ENCODE results near the gene ZFYVE9. TPM values are rescaled to one million over a fixed set of nuclear protein-coding genes. Genes with fewer than 3 reads are reported as not detected.

The ZFYVE9 gene
- total RNA-seq, 1 experiment from 2014 or later: 18.0 TPM

DNA sequence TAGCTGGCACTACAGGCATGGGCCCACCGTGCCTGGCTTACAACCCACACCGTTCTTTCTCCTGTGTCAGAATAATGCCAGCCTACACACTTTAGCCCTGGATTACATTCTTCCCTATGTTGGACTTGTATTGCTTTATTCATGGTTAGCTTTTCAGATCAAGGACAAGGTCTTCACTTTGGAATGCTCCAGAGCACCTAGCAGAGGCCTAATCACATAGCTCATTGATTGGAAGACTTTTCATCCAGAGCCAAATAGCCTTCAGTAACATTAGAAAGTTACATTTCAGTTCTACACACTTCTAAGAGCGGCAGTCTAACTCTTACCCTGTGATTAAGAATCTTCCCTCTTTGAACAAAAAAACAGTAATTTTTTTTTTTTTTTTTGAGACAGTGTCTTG, 29.4 kb upstream of the ZFYVE9 start:
- Histone ChIP-seq H3K9me3 (ENCODE audit: control insufficient read depth, insufficient read depth, low read depth, low read length) (no peaks in the 10 kb centered on the region), H3K4me1 (ENCODE audit: control insufficient read depth, insufficient read depth, low read length) (no peaks in the 10 kb centered on the region), H3K27me3 (ENCODE audit: control insufficient read depth, insufficient read depth, low read length) (peaks cover 3% of the 10 kb centered on the region; the same call in 1 of the 2 replicates), H3K27ac (ENCODE audit: low read length) (no peak overlapping the region), H3K4me3 (ENCODE audit: low read depth in 2 of 2, low read length in 2 of 2) (no peak overlapping the region), H3K36me3 (ENCODE audit: control insufficient read depth, insufficient read depth, low read length) (no peaks in the 10 kb centered on the region)
- TF ChIP-seq, protein P1, sequence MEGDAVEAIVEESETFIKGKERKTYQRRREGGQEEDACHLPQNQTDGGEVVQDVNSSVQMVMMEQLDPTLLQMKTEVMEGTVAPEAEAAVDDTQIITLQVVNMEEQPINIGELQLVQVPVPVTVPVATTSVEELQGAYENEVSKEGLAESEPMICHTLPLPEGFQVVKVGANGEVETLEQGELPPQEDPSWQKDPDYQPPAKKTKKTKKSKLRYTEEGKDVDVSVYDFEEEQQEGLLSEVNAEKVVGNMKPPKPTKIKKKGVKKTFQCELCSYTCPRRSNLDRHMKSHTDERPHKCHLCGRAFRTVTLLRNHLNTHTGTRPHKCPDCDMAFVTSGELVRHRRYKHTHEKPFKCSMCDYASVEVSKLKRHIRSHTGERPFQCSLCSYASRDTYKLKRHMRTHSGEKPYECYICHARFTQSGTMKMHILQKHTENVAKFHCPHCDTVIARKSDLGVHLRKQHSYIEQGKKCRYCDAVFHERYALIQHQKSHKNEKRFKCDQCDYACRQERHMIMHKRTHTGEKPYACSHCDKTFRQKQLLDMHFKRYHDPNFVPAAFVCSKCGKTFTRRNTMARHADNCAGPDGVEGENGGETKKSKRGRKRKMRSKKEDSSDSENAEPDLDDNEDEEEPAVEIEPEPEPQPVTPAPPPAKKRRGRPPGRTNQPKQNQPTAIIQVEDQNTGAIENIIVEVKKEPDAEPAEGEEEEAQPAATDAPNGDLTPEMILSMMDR (IDR thresholded peaks at IDR 0.05): no peak
- no peak for TF ChIP-seq TCF7L2 (IDR thresholded peaks at IDR 0.05; ENCODE audit: low read depth, low read length)
- no peak for TF ChIP-seq SIN3A (IDR thresholded peaks at IDR 0.05; ENCODE audit: borderline replicate concordance, insufficient read depth, low read depth, low read length)
- TF ChIP-seq POLR2AphosphoS5 (IDR thresholded peaks at IDR 0.05; ENCODE audit: low read depth, low read length): no peak
- TF ChIP-seq, protein P2, sequence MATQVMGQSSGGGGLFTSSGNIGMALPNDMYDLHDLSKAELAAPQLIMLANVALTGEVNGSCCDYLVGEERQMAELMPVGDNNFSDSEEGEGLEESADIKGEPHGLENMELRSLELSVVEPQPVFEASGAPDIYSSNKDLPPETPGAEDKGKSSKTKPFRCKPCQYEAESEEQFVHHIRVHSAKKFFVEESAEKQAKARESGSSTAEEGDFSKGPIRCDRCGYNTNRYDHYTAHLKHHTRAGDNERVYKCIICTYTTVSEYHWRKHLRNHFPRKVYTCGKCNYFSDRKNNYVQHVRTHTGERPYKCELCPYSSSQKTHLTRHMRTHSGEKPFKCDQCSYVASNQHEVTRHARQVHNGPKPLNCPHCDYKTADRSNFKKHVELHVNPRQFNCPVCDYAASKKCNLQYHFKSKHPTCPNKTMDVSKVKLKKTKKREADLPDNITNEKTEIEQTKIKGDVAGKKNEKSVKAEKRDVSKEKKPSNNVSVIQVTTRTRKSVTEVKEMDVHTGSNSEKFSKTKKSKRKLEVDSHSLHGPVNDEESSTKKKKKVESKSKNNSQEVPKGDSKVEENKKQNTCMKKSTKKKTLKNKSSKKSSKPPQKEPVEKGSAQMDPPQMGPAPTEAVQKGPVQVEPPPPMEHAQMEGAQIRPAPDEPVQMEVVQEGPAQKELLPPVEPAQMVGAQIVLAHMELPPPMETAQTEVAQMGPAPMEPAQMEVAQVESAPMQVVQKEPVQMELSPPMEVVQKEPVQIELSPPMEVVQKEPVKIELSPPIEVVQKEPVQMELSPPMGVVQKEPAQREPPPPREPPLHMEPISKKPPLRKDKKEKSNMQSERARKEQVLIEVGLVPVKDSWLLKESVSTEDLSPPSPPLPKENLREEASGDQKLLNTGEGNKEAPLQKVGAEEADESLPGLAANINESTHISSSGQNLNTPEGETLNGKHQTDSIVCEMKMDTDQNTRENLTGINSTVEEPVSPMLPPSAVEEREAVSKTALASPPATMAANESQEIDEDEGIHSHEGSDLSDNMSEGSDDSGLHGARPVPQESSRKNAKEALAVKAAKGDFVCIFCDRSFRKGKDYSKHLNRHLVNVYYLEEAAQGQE (IDR thresholded peaks at IDR 0.05; ENCODE audit: insufficient read depth in 1 of 2, low read depth in 2 of 2, low read length in 1 of 2): no peak
- ChIA-PET POLR2A (interaction anchor here (0.7 kb wide), 1 partner anchor 292 kb away, joined by 8 read pairs; the partner anchor contains the start of gene PRPF38A), CTCF (no interaction called here)
- ATAC-seq: no peak
- in situ Hi-C loops (cut with HindIII; ENCODE audit: low pct_unique_long_range_greater_than_20kb, low sequenced_read_pairs) (no loop called here), intact Hi-C loops (cut with micrococcal nuclease; ENCODE audit: unreplicated experiment) (no loop called here)
- no TSS peak for BruUV-seq (replicated peaks)
- DNase-seq (ENCODE audit: low read depth, low spot score): no peak

DNA sequence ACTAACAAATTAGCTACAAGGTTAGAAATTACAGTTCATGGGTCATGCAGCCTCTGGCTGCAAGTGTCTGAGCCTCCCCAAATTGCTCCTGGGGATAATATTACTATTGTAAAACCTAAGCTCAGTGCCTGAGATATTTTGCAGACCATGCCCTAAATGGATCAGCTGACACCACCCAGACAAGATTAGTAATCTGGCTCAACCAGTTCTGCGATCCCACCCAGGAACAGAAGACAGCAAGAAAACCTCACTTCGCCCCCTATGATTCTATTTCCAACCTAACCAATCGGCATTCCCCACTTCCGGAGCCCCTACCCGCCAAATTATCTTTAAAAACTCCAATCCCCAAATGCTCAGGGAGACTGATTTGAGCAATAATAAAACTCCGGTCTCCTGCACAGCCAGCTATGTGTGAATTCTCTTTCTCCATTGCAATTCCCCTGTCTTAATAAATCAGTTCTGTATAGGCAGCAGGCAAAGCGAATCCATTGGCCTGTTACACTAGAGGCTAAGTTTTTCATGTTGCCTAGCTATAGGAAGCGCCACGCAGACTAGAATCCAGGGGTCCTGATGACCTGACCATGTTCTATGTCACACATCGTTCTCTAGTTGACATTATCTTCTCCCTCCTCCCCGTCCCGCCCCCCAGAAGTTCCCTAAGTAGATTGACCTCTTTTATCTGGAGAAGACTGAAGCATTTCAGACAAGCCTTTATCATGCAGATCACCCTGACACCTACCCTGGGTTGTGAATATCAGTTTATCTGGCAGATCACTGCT, 22.4 kb upstream of the ZFYVE9 start:
- Histone ChIP-seq H3K27me3 (ENCODE audit: control insufficient read depth, insufficient read depth, low read length) (0 out of 2 replicates have a peak, but pooled peaks cover 3% of the 10 kb centered on the region), H3K9me3 (ENCODE audit: control insufficient read depth, insufficient read depth, low read depth, low read length) (no peaks in the 10 kb centered on the region), H3K4me1 (ENCODE audit: control insufficient read depth, insufficient read depth, low read length) (no peaks in the 10 kb centered on the region), H3K36me3 (ENCODE audit: control insufficient read depth, insufficient read depth, low read length) (no peaks in the 10 kb centered on the region), H3K27ac (ENCODE audit: low read length) (no peak overlapping the region), H3K4me3 (ENCODE audit: low read depth in 2 of 2, low read length in 2 of 2) (no peak overlapping the region)
- TF ChIP-seq, protein P2 (IDR thresholded peaks at IDR 0.05; ENCODE audit: insufficient read depth in 1 of 2, low read depth in 2 of 2, low read length in 1 of 2): no peak
- BruUV-seq (replicated peaks): no TSS peak
- intact Hi-C loops (cut with micrococcal nuclease; ENCODE audit: unreplicated experiment) (no loop called here), in situ Hi-C loops (cut with HindIII; ENCODE audit: low pct_unique_long_range_greater_than_20kb, low sequenced_read_pairs) (no loop called here)
- DNase-seq (ENCODE audit: low read depth, low spot score) (no peak), ATAC-seq (no peak)
- POLR2A ChIA-PET: no interaction called here
- CTCF ChIA-PET: interaction anchor here (0.6 kb wide), 1 partner anchor 12 kb away, joined by 9 read pairs; no protein-coding TSS in a partner anchor
